GM23338 (cell line): ENCODE measurements around the gene MTRF1.

ENCODE experiments used
- CTCF ChIP-seq, 2 experiments: fragments of 200-600 bp in 1 of 2; sonication (generic) in 1 of 2; conservative IDR thresholded peaks; 2 replicates each; pipeline versions ENCODE4 v1.5.1 to v1.6.1; 2016 to 2017; ENCODE audit warnings: antibody characterized with exemption in 2 of 2, low read depth in 2 of 2, mild to moderate bottlenecking in 2 of 2, moderate library complexity in 1 of 2
- EZH2 ChIP-seq: fragments of 200-600 bp; sonication (generic); IDR thresholded peaks from one replicate; pipeline ENCODE4 v1.8.0; 2017; ENCODE audit warnings: antibody characterized with exemption, mild to moderate bottlenecking, low read depth; ENCODE audit not compliant: unreplicated experiment
- EZH2phosphoT487 ChIP-seq: fragments of 200-600 bp; sonication (generic); IDR thresholded peaks from one replicate; pipeline ENCODE4 v1.8.1; 2018; ENCODE audit warnings: antibody characterized with exemption; ENCODE audit not compliant: unreplicated experiment
- POLR2AphosphoS5 ChIP-seq: IDR thresholded peaks from 2 replicates; pipeline ENCODE4 v1.6.1; 2016; ENCODE audit warnings: antibody characterized with exemption, low read depth
- ZNF331 ChIP-seq: fragments of 250-450 bp; sonication (Bioruptor Pico); IDR thresholded peaks from 2 replicates; pipeline ENCODE4 v1.5.0; 2020; ENCODE audit warnings: low read depth, mild to moderate bottlenecking, moderate library complexity

GRCh38 chr13:41250993-41251392 lies 12.4 kb downstream of the MTRF1 start:
- TF ChIP-seq CTCF (conservative IDR thresholded peaks at IDR 0.05; ENCODE audit: low read depth in 2 of 2), result no peak
- TF ChIP-seq ZNF331, result no peak
- no peak for TF ChIP-seq EZH2
- no peak for TF ChIP-seq POLR2AphosphoS5
- TF ChIP-seq EZH2phosphoT487, result no peak
